HuH-7 (cell line): ENCODE measurements around the gene KLHL22.

Experiments used
- DNase-seq: peaks from one replicate; pipeline ENCODE4 v3.0.0; 2011; ENCODE audit warnings: low spot score

The KLHL22 gene

GRCh38 chr22:20446383-20446970 is 49.1 kb downstream of the KLHL22 start:
- no peak for DNase-seq

GRCh38 chr22:20444325-20444724 is 51.3 kb downstream of the KLHL22 start:
- DNase-seq, result no peak

GRCh38 chr22:20442485-20443284 is 52.9 kb downstream of the KLHL22 start:
- DNase-seq, result no peak

GRCh38 chr22:20441631-20442484 is 53.7 kb downstream of the KLHL22 start:
- DNase-seq, result no peak

GRCh38 chr22:20440637-20441591 is 54.7 kb downstream of the KLHL22 start:
- no peak for DNase-seq

- no peak for DNase-seq
Measured at GRCh38 chr22:20439928-20440575, 55.5 kb downstream of the KLHL22 start.

- DNase-seq, result no peak
Measured at GRCh38 chr22:20439556-20439927, 56.1 kb downstream of the KLHL22 start.

- DNase-seq, result peak; percentile 85
Measured at GRCh38 chr22:20438678-20439492, 56.7 kb downstream of the KLHL22 start.

- no peak for DNase-seq
Measured at GRCh38 chr22:20438427-20438677, 57.2 kb downstream of the KLHL22 start.

- peak; percentile 84 for DNase-seq
Measured at GRCh38 chr22:20437613-20438426, 57.8 kb downstream of the KLHL22 start, which contains the start of gene SCARF2. Gene SCARF2 (minus strand): TSS chr22:20437825. CDS start chr22:20437754, 71 bp downstream.

- no peak for DNase-seq
Measured at GRCh38 chr22:20436768-20437612, 58.6 kb downstream of the KLHL22 start.

- no peak for DNase-seq
Measured at GRCh38 chr22:20436307-20436767, 59.3 kb downstream of the KLHL22 start.

- DNase-seq, result no peak
Measured at GRCh38 chr22:20435436-20436306, 59.9 kb downstream of the KLHL22 start.

- no peak for DNase-seq
Measured at GRCh38 chr22:20434773-20435172, 60.8 kb downstream of the KLHL22 start.

- no peak for DNase-seq
Measured at GRCh38 chr22:20434264-20434751, 61.3 kb downstream of the KLHL22 start.

- no peak for DNase-seq
Measured at GRCh38 chr22:20433686-20434241, 61.8 kb downstream of the KLHL22 start.

- no peak for DNase-seq
Measured at GRCh38 chr22:20433191-20433590, 62.4 kb downstream of the KLHL22 start.
